HG03135 (cell line): ENCODE data around the gene OPN1MW.
A peak's percentile ranks its signal among the peaks of the same experiment; 100 is the strongest.
"Not testable (repeated sequence)": the region's sequence is repeated elsewhere in the genome, so short reads cannot be mapped to it uniquely, and the experiment has no call there.

Source experiments
- ATAC-seq: cut with Tn5 transposase; IDR thresholded peaks from one replicate; pipeline ENCODE4 v1.9.1; 2021; ENCODE audit warnings: mild to moderate bottlenecking, moderate library complexity; ENCODE audit not compliant: unreplicated experiment

The OPN1MW gene

GRCh38 chrX:154182296-154182695 lies at the start of gene OPN1MW:
OPN1MW (plus strand) TSS chrX:154182596; CDS start chrX:154182678, 82 bp downstream.
- not testable (repeated sequence) for ATAC-seq

DNA sequence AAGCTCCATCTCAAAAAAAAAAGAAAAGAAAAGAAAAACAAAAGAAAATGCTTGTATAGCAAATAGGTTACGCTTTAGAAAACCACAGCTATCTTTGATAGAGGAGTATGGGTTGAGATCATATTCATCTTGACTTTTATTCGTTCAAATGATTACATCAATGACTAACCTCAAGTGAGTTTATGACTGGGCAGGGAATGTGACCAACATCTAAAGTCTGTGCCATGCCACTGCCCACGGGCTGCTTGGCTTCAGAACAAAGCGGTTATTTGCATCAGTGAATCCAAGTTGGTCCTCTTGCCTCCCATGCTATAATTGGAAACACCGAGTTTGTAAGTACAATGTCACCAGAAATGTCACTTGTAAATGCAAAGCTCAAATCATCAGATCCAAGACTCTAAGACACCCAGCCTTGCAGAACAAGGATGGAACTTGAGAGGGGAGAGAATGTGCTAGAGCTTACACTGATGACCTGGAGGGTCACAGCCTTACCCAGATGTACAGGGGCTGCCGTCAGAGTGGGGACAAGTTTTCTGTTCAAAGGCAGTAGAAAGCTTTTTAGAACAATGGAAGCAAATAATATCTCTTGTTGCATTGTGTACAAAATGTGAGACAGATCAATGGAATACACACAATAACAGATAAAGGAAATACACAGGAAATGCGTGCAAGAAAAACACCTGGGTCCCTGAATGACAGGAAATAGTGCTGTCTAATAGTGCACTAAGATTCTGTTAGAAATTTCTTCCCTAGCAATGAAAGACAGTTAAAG lies 46.8 kb upstream of the OPN1MW start:
- ATAC-seq = no peak

DNA sequence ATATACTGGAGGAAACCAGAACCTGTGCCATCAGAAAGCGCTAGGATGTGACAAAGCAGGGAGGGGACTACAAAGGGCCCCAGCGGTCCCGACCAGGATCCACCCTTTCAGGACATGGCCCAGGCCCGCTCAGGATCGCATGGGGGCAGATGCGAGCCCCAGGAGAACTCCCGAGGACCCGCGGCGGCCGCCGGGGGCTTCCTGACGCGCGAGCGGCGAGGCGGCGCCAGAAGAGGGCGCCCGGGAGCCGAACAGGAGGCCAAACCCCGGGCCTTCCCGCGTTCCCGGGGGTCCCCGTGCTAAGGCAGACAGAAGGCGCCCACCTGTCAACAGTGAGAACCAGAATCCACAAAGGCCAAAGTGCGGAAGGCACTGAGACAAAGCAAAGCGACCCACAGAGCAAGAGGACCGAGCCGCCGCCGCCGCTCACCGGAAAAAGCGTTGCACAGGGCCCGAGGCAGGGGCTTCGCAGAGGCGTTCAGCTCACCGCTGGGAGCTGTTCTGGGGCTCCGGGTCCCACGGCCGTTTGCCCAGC lies 45.7 kb upstream of the OPN1MW start:
- no peak for ATAC-seq

GRCh38 chrX:154138857-154139256 lies 43.5 kb upstream of the OPN1MW start:
- no peak for ATAC-seq

DNA sequence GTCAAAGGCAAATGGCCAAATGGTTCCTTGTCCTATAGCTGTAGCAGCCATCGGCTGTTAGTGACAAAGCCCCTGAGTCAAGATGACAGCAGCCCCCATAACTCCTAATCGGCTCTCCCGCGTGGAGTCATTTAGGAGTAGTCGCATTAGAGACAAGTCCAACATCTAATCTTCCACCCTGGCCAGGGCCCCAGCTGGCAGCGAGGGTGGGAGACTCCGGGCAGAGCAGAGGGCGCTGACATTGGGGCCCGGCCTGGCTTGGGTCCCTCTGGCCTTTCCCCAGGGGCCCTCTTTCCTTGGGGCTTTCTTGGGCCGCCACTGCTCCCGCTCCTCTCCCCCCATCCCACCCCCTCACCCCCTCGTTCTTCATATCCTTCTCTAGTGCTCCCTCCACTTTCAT lies 42.2 kb upstream of the OPN1MW start:
- ATAC-seq = no peak

DNA sequence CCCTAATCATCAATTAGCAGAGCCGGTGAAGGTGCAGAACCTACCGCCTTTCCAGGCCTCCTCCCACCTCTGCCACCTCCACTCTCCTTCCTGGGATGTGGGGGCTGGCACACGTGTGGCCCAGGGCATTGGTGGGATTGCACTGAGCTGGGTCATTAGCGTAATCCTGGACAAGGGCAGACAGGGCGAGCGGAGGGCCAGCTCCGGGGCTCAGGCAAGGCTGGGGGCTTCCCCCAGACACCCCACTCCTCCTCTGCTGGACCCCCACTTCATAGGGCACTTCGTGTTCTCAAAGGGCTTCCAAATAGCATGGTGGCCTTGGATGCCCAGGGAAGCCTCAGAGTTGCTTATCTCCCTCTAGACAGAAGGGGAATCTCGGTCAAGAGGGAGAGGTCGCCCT lies 41.7 kb upstream of the OPN1MW start:
- no peak for ATAC-seq

- no peak for ATAC-seq
Observed at GRCh38 chrX:154142386-154142785, 40.0 kb upstream of the OPN1MW start.

GRCh38 chrX:154142950-154143745 lies 39.2 kb upstream of the OPN1MW start:
- no peak for ATAC-seq

DNA sequence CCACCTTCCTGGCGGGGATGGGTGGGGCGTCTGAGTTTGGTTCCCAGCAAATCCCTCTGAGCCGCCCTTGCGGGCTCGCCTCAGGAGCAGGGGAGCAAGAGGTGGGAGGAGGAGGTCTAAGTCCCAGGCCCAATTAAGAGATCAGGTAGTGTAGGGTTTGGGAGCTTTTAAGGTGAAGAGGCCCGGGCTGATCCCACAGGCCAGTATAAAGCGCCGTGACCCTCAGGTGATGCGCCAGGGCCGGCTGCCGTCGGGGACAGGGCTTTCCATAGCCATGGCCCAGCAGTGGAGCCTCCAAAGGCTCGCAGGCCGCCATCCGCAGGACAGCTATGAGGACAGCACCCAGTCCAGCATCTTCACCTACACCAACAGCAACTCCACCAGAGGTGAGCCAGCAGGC lies 38.4 kb upstream of the OPN1MW start, which contains the start of gene OPN1LW:
Gene OPN1LW (plus strand): TSS at position 234 of the 400 bp plus-strand sequence. CDS start 41 bp downstream, at position 275.
- not testable (repeated sequence) for ATAC-seq

- ATAC-seq = not testable (repeated sequence)
Observed at GRCh38 chrX:154151030-154151429, 31.4 kb upstream of the OPN1MW start.

DNA sequence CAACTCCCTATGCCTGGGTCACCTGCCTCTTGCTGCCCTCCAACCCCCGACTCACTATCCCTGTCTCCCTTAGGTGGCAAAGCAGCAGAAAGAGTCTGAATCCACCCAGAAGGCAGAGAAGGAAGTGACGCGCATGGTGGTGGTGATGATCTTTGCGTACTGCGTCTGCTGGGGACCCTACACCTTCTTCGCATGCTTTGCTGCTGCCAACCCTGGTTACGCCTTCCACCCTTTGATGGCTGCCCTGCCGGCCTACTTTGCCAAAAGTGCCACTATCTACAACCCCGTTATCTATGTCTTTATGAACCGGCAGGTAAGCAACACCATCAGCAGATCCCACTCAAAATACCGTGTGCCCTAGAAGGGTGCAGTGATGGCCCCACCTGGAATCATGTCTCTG lies 26.2 kb upstream of the OPN1MW start:
- not testable (repeated sequence) for ATAC-seq

GRCh38 chrX:154157207-154157606 lies 25.2 kb upstream of the OPN1MW start:
- not testable (repeated sequence) for ATAC-seq

- not testable (repeated sequence) for ATAC-seq
Observed at GRCh38 chrX:154159345-154159744, 23.1 kb upstream of the OPN1MW start.

- ATAC-seq = not testable (repeated sequence)
Observed at GRCh38 chrX:154164902-154165301, 17.5 kb upstream of the OPN1MW start.

DNA sequence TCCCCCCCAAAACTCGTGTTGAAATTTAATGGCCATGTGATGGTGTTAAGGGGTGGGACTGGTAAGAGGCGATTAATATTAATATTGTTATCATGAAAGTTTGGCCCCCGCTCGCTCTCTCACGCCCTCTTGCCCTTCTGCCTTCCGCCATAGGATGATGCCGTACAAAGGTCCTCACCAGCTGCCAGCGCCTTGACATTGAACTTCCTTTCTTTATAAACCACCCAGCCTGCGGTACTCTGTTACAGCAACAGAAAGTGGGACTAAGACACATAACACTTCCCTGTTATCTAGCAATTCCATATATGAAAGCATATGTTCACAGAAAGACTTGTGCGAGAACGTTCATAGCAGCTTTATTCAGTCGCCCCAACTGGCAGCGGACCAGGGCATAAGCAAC lies 14.0 kb upstream of the OPN1MW start:
- not testable (repeated sequence) for ATAC-seq

DNA sequence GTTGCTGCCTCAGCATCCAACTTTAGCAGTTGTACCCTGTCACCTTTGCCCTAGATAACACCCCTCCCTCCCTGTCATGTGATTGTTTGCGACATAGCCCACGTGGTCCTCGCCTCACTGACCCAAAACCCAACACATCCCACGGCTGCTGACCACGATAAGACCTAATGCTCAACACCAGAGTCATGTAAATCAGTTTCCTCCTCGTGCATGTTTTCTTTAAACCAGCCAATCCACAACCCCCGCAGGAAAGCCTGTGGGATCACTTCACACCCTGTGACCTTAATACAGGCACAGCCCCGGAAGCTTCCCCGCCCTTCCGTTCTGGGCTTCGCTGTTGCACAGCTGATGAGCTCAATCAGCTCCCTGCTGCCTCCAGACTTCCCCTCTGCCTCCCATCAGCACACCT lies 9.9 kb upstream of the OPN1MW start:
- ATAC-seq = peak; percentile 81

DNA sequence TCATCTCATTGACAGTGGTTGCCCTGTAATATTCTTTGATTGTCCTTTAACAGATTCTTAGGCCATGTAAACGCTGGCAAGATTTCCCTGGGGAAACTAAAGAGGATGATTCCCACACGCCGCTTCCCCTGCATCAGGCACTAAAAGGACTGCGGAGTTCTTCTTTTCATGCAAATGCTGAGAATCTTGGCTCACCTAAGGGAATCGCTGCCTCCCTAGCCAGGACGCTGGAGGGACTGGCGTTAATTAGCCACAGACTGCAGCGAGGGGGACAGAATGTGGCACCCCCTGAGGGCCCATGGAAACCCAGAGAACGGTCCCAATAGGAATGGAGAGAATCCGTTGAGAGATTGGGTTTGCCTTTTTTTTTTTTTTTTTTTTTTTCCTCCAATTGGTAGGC lies 8.0 kb upstream of the OPN1MW start:
- not testable (repeated sequence) for ATAC-seq

DNA sequence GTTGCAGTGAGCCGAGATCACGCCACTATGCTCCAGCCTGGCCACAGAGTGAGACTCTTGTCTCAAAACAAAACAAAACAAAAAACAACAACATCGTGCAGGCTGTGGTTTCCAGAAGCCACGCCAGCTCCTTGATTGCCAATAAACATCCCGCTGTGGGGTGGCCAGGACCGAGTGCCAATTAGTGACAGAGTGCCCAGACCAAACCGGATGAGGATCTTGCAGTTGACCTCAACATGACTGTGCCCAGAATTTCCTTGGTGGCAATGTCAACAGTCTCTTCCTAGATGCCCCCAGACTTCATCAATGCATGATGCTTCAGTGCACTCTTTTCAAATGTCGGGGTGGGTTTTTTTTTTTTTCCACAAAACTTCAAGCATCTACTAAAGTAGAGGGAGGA lies 1.4 kb downstream of the OPN1MW start:
- ATAC-seq = not testable (repeated sequence)

DNA sequence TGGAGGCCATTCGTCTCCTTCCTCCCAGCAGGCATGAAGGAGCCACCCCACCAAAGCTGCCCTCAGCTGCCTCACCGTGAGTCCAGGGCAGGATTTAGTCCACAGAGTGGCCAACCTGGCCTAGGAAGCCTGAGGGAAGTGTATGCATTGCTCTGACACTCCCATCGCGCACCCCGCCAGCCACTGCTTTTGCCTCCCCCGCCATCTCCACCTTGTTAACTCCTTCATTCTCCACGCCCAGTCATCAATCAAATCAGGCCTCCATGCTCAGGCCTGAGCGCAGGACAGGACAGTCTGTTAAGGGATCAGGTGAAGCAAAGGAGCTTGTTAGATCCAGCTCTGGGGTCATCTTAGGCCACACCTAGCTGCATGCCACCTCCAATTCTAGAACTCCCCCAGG lies 10.4 kb downstream of the OPN1MW start:
- ATAC-seq = not testable (repeated sequence)

DNA sequence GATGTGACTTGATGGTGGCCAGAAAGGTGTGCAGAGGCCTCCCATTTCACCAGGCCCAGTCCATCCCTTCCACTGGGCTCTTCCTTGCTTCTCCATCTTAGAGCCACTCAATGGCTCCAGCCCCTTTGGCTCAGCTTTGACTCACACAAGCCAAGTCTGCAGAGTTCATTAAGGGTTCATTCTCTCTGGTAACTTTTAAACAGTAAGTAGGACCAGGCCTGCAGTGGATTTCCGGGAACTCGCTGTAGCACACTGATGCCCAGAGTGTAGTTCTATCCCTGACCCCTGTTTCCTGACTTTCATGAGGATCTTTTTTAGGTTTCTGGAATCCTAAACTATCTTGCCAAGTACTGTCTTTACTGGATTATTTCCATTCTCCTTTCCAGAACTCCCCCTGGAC lies 11.9 kb downstream of the OPN1MW start:
- ATAC-seq = not testable (repeated sequence)

DNA sequence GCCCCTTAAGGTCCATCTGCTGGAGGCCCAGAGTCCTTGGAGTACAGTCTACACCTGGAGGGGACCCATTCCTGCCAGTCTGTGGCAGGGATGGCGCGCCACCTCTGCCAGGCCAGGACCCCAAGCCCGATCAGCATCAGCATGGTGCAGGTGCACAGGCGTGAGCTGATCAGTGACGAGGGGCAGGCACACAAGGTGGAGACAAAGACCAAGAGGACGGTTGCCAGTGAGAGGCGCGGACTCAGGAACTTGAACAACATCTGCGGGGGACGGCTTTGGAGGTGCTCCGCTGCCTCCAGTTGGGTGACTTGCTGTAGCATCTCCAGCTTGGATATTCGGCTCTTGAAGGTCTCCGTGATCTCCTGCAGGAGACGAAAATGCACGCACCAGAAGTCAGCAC lies 14.1 kb downstream of the OPN1MW start:
- ATAC-seq = not testable (repeated sequence)
